ENCODE measurements around the gene MBD3L1. TPM values are rescaled to one million over a fixed set of nuclear protein-coding genes. Genes with fewer than 3 reads are reported as not detected.

Gene MBD3L1
- total and polyA plus RNA-seq, 2 of the 13 experiments (the other 11 are each of a cell fraction or from before 2014, with no cell fraction given) = not detected

DNA sequence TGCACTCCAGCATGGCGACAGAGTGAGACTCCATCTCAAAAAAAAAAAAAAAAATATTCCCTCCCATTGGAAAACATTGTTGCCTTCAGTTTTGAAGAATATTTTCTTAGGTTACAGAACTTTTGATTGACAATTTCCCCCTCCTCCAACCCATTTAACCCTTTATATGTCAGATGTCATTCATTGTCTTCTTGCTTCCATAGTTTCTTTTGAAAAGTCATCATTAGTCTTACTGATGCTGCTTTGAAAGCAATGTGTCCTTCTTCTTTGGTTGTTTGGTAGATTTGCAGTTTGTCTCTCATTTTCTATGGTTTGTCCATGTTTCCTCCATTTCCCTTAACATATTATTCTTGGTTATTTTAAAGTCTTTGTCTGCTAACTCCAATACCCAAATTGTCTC lies 25.5 kb upstream of the MBD3L1 start:
- Histone ChIP-seq H3K36me3 (replicated peaks in 1 of 2; ENCODE audit: control insufficient read depth in 1 of 2, insufficient read depth in 2 of 2, low read length in 2 of 2) (peaks cover 2 to 17% of the 10 kb centered on the region in 2 experiments; a peak in 3 of 5 replicates), H2AFZ (ENCODE audit: low read length) (no peak overlapping the region), H3K4me3 (replicated peaks in 1 of 3; ENCODE audit: insufficient read depth in 1 of 3, low read depth in 2 of 3, low read length in 3 of 3) (no peak overlapping the region), H3K79me2 (ENCODE audit: insufficient read depth, low read length) (no peaks in the 10 kb centered on the region), H3K27ac (ENCODE audit: extremely low read length, insufficient read depth, low read length) (no peak overlapping the region), H4K20me1 (ENCODE audit: insufficient read depth, low read length) (no peaks in the 10 kb centered on the region), H3K9me3 (ENCODE audit: low read length) (peaks cover 94% of the 10 kb centered on the region), H3K27me3 (ENCODE audit: control insufficient read depth in 1 of 2, insufficient read depth in 2 of 2, low read length in 2 of 2) (no peaks in the 10 kb centered on the region), H3K4me2 (ENCODE audit: low read depth, low read length) (no peak overlapping the region), H3K4me1 (ENCODE audit: insufficient read depth, low read length) (no peaks in the 10 kb centered on the region), H3K9ac (ENCODE audit: insufficient read depth, low read depth, low read length) (no peak overlapping the region)
- intact Hi-C loops (cut with micrococcal nuclease; ENCODE audit: unreplicated experiment) = no loop called here
- 38% methylated on average over 1 of the region's 1 CpG for WGBS (ENCODE audit: low lambda C conversion rate)
- CTCF ChIA-PET (ENCODE audit: low intra/inter-chr PET ratio, low total read pairs) = no interaction called here
- FAIRE-seq (no peak), DNase-seq (ENCODE audit: low spot score) (no peak), ATAC-seq (no peak)
- in situ Hi-C loops (cut with HindIII; ENCODE audit: extremely low pct_ligation_motif_present, low pct_unique_long_range_greater_than_20kb) = no loop called here
- peak; percentile 98 for TF ChIP-seq ZNF317 (CRISPR knock-in tag; IDR thresholded peaks at IDR 0.05)
- 0 out of 2 replicates have a peak, but pooled peaks have one; percentile 39 for TF ChIP-seq ZNF652 (CRISPR knock-in tag; IDR thresholded peaks at IDR 0.05; ENCODE audit: borderline replicate concordance, low read depth)
- TF ChIP-seq, protein P1, sequence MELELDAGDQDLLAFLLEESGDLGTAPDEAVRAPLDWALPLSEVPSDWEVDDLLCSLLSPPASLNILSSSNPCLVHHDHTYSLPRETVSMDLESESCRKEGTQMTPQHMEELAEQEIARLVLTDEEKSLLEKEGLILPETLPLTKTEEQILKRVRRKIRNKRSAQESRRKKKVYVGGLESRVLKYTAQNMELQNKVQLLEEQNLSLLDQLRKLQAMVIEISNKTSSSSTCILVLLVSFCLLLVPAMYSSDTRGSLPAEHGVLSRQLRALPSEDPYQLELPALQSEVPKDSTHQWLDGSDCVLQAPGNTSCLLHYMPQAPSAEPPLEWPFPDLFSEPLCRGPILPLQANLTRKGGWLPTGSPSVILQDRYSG (CRISPR knock-in tag; IDR thresholded peaks at IDR 0.05) = no peak
- POLR2A ChIA-PET = no interaction called here
- BruUV-seq (replicated peaks) = no TSS peak

DNA sequence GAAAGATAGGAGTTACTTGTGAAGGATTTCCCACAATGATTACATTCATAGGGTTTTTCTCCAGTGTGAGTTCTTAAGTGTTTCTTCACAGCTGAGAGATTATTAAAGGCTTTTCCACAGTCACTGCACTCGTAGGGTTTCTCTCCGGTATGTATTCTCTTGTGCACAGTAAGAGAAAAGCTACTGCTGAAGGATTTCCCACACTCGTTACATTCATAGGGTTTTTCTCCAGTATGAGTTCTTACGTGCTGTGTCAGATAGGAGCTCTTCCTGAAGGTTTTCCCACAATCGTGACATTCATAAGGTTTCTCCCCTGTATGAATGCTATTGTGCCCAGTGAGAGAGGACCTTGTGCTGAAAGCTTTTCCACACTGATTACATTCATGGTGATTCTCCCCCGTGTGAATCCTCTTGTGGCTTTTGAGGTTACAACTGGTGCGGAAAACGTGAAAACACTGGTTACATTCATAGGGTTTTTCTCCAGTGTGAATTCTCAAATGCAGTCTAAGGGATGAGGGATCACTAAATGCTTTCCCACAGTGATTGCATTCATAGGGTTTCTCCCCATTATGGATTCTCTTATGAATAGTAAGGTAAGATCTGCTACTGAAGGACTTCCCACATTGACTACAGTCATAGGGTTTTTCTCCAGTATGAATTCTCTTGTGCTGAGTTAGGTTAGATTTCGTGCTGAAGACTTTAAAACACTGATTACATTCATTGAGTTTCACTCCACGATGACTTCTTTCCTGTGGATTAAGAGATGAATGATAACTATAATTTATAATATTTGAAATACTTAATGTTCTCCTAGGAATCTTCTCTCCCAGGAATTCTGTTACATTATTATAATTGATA lies 20.6 kb upstream of the MBD3L1 start:
- FAIRE-seq (no peak), ATAC-seq (no peak), DNase-seq (ENCODE audit: low spot score) (no peak)
- H3K4me3 ChIP-seq (replicated peaks in 1 of 3; ENCODE audit: insufficient read depth in 1 of 3, low read depth in 2 of 3, low read length in 3 of 3) = no peak overlapping the region
- H4K20me1 ChIP-seq (ENCODE audit: insufficient read depth, low read length) = no peaks in the 10 kb centered on the region
- in situ Hi-C loops (cut with HindIII; ENCODE audit: extremely low pct_ligation_motif_present, low pct_unique_long_range_greater_than_20kb) = no loop called here
- H3K27me3 ChIP-seq (ENCODE audit: control insufficient read depth in 1 of 2, insufficient read depth in 2 of 2, low read length in 2 of 2) = no peaks in the 10 kb centered on the region
- H3K79me2 ChIP-seq (ENCODE audit: insufficient read depth, low read length) = no peaks in the 10 kb centered on the region
- TSS peak; percentile 47 for BruUV-seq (replicated peaks)
- peaks cover 99% of the 10 kb centered on the region for H3K9me3 ChIP-seq (ENCODE audit: low read length)
- H3K9ac ChIP-seq (ENCODE audit: insufficient read depth, low read depth, low read length) = no peak overlapping the region
- intact Hi-C loops (cut with micrococcal nuclease; ENCODE audit: unreplicated experiment) = no loop called here
- peaks cover 5 to 22% of the 10 kb centered on the region in 2 experiments; a peak in 4 of 5 replicates for H3K36me3 ChIP-seq (replicated peaks in 1 of 2; ENCODE audit: control insufficient read depth in 1 of 2, insufficient read depth in 2 of 2, low read length in 2 of 2)
- H3K27ac ChIP-seq (ENCODE audit: extremely low read length, insufficient read depth, low read length) = no peak overlapping the region
- H3K4me1 ChIP-seq (ENCODE audit: insufficient read depth, low read length) = no peaks in the 10 kb centered on the region
- H3K4me2 ChIP-seq (ENCODE audit: low read depth, low read length) = no peak overlapping the region
- H2AFZ ChIP-seq (ENCODE audit: low read length) = no peak overlapping the region
- ChIA-PET CTCF (ENCODE audit: low intra/inter-chr PET ratio, low total read pairs) (no interaction called here), POLR2A (no interaction called here)
- WGBS (ENCODE audit: low lambda C conversion rate) = 71% methylated on average over 10 of the region's 10 CpGs
- TF ChIP-seq MTA1 (CRISPR knock-in tag; IDR thresholded peaks at IDR 0.05; ENCODE audit: borderline replicate concordance) = no peak
- TF ChIP-seq HDAC1 (CRISPR knock-in tag; IDR thresholded peaks at IDR 0.05) = no peak
- peak; percentile 96 for TF ChIP-seq ZNF274 (CRISPR knock-in tag; IDR thresholded peaks at IDR 0.05)
- no peak for TF ChIP-seq TCF7L2 (IDR thresholded peaks at IDR 0.05; ENCODE audit: low read depth, low read length)

All from HepG2 (cell line).